Neural crest cell (in vitro differentiated cells): ENCODE measurements around the gene RPA3. TPM values are rescaled to one million over a fixed set of nuclear protein-coding genes. Genes with fewer than 3 reads are reported as not detected.

Experiments
- DNase-seq: peaks from one replicate; pipeline ENCODE4 v3.0.0; 2021; ENCODE audit warnings: low read depth, mixed read lengths, low spot score
- H3K27ac Mint-ChIP-seq: one replicate; pipeline ENCODE4 v1.8.0; 2021; ENCODE audit warnings: mild to moderate bottlenecking, mixed read lengths; ENCODE audit not compliant: unreplicated experiment
- H3K27me3 Mint-ChIP-seq: 2 replicates; pipeline ENCODE4 v1.8.0; 2021; ENCODE audit warnings: low read depth, mild to moderate bottlenecking, mixed read lengths
- H3K36me3 Mint-ChIP-seq: 2 replicates; pipeline ENCODE4 v1.8.0; 2021; ENCODE audit warnings: low read depth, mild to moderate bottlenecking, mixed read lengths
- H3K4me1 Mint-ChIP-seq: 2 replicates; pipeline ENCODE4 v1.8.0; 2021; ENCODE audit warnings: mixed read lengths
- H3K4me3 Mint-ChIP-seq: one replicate; pipeline ENCODE4 v1.8.0; 2021; ENCODE audit warnings: mild to moderate bottlenecking, mixed read lengths
- H3K9me3 Mint-ChIP-seq: 2 replicates; pipeline ENCODE4 v1.8.0; 2021; ENCODE audit warnings: mixed read lengths
- CTCF ChIP-seq: fragments of 200-600 bp; sonication (generic); conservative IDR thresholded peaks from 2 replicates; pipeline ENCODE4 v1.5.0; 2021; ENCODE audit warnings: antibody characterized with exemption, mild to moderate bottlenecking
- total RNA-seq: library from RNA; stranded (reverse); gene quantifications from 2 replicates; pipeline ENCODE4 v1.2.1, GENCODE V29; 2021

RPA3 gene
- total RNA-seq, 1 donor from 2014 or later: 78.8 TPM

- TF ChIP-seq CTCF: no peak
- Mint-ChIP-seq H3K4me1 (peaks cover 7% of the 10 kb centered on the region), H3K4me3 (no peak overlapping the region), H3K27me3 (no peaks in the 10 kb centered on the region), H3K36me3 (no peaks in the 10 kb centered on the region), H3K27ac (no peak overlapping the region), H3K9me3 (no peaks in the 10 kb centered on the region)
- DNase-seq: no peak
Measured at GRCh38 chr7:7713730-7714129, 4.7 kb downstream of the RPA3 start.

- H3K27ac Mint-ChIP-seq: no peak overlapping the region
Measured at GRCh38 chr7:7710469-7710868, 7.9 kb downstream of the RPA3 start.

GRCh38 chr7:7709291-7709690, 9.1 kb downstream of the RPA3 start:
- Mint-ChIP-seq H3K4me1 (peaks cover 24% of the 10 kb centered on the region), H3K36me3 (no peaks in the 10 kb centered on the region), H3K27ac (no peak overlapping the region), H3K27me3 (no peaks in the 10 kb centered on the region), H3K4me3 (no peak overlapping the region), H3K9me3 (no peaks in the 10 kb centered on the region)
- no peak for TF ChIP-seq CTCF
- DNase-seq: no peak

More at GRCh38 chr7:7710469-7710868, 7.9 kb downstream of the RPA3 start:
- no peaks in the 10 kb centered on the region for H3K27me3 Mint-ChIP-seq
- no peak overlapping the region for H3K4me3 Mint-ChIP-seq
- no peaks in the 10 kb centered on the region for H3K36me3 Mint-ChIP-seq
- no peak for DNase-seq
- H3K9me3 Mint-ChIP-seq: no peaks in the 10 kb centered on the region
- TF ChIP-seq CTCF: no peak
- peaks cover 20% of the 10 kb centered on the region for H3K4me1 Mint-ChIP-seq

- H3K9me3 Mint-ChIP-seq: no peaks in the 10 kb centered on the region
- DNase-seq: no peak
- no peak overlapping the region for H3K27ac Mint-ChIP-seq
- H3K4me1 Mint-ChIP-seq: peaks cover 24% of the 10 kb centered on the region
- no peak for TF ChIP-seq CTCF
- H3K27me3 Mint-ChIP-seq: no peaks in the 10 kb centered on the region
- H3K4me3 Mint-ChIP-seq: no peak overlapping the region
- no peaks in the 10 kb centered on the region for H3K36me3 Mint-ChIP-seq
Measured at GRCh38 chr7:7707806-7708205, 10.6 kb downstream of the RPA3 start.

- Mint-ChIP-seq H3K4me3 (no peak overlapping the region), H3K27me3 (no peaks in the 10 kb centered on the region), H3K27ac (no peak overlapping the region), H3K4me1 (peaks cover 24% of the 10 kb centered on the region), H3K9me3 (no peaks in the 10 kb centered on the region), H3K36me3 (no peaks in the 10 kb centered on the region)
- DNase-seq: no peak
- TF ChIP-seq CTCF: no peak
Measured at GRCh38 chr7:7707246-7707645, 11.2 kb downstream of the RPA3 start.
